ENCODE measurements around the gene DEF6.

DEF6 gene

DNA sequence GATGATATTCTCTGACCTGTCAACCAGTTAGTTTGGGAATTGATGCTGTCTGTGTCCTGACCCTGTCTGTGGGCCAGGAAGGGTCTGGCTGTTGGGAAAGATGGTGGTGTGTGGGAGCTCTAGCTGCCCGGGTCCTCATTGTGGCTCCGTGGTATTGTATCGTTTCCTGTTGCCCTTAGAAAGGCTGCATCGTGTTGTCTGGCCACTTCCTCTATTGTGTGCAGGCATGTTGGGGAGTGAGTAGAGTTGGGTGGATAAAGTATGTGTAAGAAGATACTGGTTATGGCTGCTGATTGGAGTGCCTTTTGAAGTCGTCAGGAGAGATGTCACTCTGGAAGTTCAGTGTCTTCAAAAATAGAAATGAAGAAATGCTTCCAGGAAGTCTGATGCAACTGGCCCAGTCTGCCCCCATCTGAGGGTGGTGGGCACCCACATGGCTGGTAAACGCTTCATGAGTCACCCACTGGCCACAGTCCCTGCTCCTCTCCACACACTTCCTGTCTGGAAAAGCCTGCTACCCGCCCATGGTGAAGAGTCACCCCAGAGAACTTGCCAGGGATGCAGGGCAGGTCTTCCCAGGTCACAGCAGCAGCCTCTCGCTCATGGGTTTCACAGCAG, 72.6 kb downstream of the DEF6 start:
- peak in 26 of 56 donors; percentile 4 to 73 (median 28) for DNase-seq

DNA sequence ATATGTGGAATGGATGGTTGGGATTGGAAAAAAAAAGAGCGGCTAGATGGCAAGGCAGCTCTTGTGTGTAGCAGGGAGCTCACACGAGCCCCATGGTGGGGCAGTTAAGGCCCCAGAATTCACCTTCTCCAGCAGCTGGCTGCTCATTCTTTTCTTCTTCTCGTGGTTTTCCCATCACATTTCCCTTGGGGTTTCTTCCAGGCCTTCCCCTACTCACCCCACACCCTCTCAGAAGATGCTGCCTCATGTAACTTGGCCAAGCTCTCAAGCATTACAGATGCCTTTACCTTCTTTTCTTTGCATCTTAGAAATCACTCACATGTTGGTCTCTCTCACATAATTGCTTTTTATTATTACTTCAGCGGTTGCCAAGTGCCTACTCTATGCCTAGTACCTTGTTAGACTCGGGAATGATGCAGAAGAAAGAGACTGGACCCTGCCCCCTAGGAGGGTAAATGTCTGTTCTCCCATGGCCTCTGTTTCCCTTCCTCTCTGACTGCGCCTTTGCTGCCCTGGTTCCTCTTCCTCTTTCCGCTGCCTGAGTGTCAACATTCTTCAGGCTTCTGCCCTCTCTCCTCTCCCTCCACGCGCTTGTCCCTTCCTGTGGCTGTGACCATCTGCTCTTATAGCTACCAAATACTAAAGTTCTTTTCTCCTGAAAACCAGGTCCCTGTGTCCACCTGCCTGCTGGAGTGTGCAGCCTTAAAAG, 73.3 kb downstream of the DEF6 start:
- peak in 11 of 56 donors; percentile 4 to 45 (median 18) for DNase-seq

All from nucleus accumbens (tissue), 56 donors.